DMS53 treated with DMSO at 0.1 percent for 48 hours (cell line): Measurements from ENCODE around the gene RNPC3.
A peak's percentile ranks its signal among the peaks of the same experiment; 100 is the strongest.

Experiments
- DNase-seq: peaks from one replicate; lab custom pipeline; 2025; ENCODE audit not compliant: unreplicated experiment; lab: John Stamatoyannopoulos, UW

Gene RNPC3, protein sequence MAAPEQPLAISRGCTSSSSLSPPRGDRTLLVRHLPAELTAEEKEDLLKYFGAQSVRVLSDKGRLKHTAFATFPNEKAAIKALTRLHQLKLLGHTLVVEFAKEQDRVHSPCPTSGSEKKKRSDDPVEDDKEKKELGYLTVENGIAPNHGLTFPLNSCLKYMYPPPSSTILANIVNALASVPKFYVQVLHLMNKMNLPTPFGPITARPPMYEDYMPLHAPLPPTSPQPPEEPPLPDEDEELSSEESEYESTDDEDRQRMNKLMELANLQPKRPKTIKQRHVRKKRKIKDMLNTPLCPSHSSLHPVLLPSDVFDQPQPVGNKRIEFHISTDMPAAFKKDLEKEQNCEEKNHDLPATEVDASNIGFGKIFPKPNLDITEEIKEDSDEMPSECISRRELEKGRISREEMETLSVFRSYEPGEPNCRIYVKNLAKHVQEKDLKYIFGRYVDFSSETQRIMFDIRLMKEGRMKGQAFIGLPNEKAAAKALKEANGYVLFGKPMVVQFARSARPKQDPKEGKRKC

DNA sequence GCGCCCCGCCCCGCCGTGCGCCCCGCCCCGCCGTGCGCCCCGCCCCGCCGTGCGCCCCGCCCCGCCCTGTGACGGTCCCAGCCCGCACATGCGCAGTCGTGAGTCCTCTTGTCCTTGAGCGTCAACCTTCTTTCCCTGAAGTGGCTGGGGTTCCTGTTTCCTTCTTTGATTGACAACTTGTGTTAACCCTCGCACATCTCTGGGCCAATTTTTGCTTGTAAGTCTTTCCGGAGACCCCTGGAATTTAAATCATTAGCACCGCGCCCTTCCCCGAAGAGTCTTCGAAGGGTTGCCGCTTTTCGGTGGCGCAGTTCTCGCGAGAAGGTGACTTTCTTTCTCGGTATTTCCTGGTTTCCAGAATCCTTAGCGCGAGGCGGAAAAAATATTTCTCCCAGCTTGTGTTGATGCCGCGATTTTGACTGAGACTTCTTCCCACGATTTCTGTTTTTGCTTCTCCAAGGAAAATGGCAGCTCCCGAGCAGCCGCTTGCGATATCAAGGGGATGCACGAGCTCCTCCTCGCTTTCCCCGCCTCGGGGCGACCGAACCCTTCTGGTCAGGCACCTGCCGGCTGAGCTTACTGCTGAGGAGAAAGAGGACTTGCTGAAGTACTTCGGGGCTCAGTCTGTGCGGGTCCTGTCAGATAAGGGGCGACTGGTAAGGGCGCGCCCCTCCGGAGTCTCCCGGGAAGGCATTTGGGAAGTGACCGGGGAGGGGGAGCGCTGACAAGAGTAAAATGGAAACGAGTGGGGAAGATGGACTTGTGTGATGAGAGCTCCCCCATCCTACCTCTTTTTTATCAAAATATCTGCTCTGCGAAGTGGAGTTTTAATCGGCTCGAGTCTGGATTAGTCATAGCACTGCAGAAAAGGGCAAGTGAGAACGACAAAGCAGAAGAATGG lies at the start of gene RNPC3:
TSS of gene RNPC3 (plus strand) at position 93 of the 901 bp plus-strand sequence. CDS start at position 465, 372 bp downstream.
- DNase-seq = peak; percentile 98

DNA sequence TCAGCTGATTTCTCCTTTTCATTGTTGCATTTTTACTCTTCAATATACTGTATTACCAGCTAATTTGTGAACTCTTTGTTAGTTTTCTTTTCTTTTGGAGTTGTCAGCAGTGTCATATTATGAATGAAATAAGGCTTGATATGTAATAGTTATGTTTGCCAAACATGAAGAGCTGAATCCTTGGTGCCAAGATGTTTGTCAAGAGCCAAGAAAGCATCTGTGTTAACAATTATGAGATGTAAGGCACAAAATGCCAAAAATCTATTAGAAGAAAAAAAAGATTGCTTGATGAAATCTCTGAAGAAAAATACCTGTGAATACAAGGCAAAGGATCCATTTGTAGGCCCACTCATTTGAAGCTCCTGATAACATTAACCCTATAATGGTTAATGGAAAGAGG lies 48.4 kb upstream of the RNPC3 start:
- DNase-seq = no peak

DNA sequence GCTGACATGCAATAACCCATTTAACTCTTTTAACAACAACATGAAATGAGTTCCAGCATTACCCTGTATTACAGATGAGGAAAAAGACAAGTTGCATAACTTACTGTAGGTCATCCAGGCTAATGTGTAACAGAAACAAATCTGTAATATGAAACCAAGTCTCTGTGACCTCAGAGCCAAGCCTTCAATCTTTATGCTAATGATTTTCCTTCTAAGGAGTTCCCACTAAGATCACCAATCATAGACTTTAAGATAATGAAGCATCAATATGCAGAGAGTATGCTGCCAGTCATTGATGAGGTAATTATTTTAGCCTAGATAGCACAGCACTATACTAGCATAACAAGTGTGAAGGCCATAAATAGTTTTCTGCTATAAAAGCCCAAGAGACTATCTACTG lies 35.6 kb upstream of the RNPC3 start:
- peak; percentile 41 for DNase-seq

DNA sequence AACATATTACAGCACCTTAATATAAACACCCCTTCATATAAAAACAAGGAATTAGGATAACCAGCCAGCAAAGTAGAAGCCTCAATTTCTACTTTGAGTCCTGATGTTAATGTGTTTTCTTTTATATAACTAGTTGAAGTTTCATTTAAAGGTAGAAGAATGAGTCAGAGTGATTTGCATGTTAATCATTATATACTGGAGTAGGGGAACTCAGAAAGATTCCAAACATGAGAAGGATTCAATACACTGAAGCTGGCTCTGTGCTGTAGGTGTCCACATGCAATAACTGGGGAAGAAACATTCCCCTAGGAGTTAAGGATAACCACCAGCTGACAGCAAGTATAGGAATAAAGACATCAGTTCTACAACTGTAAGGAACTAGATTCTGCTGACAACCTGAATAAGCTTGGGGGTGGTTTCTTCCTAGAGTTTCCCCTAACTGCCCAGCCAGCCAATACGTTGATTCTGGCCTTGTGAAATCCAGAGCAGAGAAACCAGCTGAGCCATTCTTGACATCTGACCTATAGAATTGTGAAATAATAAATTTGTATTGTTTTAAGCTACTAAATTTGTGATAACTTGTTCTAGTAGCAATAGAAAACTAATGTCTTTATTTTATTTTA lies 33.4 kb upstream of the RNPC3 start:
- no peak for DNase-seq

DNA sequence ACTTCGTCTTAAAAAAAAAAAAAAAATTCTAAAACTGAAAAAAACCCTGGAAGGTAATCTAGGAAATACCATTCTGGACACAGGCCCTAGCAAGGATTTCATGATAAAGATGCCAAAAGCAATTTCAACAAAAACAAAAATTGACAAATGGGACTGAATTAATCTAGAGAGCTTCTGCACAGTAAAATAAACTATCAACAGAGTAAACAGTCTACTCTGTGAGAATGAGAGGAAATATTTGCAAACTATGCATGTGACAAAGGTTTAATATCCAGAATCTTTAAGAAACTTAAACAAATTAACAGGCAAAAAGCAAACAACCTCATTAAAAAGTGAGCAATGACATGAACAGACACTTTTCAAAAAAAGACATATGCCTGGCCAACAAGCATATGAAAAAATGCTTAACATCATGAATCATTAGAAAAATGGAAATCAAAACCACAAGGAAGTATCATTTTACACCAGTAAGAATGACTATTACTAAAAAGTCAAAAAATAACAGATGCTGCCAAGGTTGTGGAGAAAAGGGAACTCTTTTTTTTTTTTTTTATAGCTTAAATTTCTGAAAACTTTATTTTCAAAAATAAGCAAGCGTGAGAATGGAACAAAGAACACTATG lies 29.4 kb upstream of the RNPC3 start:
- no peak for DNase-seq

DNA sequence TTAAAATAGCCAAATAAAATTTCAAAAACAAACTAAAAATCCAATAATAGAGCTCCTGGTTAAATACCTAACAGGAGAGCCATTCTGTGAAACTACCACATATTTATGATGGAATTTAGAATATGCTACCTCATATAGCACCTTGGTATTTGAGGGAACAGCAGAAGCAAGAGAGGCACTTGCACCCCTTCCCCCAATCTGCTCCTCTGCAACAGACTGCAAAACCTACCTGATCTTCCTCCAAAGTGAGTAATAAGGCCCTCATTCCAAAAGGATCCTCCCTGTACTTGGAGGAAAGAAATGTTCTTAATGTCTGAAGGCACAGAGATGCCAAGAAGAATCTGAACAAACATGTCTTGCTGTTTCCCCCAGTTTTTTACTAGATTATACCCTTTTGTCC lies 28.1 kb upstream of the RNPC3 start:
- DNase-seq = no peak

DNA sequence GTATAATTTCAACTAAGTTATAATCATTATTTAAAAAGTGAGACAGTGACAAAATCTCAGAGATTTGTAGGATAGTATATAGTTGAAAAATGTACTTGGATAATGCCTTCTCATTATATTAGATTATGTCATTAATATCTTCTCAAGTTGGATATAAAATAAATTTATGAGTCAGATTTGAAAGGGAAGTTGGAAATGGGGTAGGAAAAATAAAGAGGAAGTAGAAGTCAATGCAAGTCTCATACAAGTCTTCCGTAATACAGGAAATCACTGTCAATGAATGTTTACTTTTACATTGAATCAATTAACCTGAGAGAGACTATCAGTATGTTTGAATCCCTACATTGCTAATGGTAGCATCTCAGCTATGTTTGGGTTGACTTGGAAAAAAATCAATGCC lies 16.2 kb upstream of the RNPC3 start:
- DNase-seq = no peak

DNA sequence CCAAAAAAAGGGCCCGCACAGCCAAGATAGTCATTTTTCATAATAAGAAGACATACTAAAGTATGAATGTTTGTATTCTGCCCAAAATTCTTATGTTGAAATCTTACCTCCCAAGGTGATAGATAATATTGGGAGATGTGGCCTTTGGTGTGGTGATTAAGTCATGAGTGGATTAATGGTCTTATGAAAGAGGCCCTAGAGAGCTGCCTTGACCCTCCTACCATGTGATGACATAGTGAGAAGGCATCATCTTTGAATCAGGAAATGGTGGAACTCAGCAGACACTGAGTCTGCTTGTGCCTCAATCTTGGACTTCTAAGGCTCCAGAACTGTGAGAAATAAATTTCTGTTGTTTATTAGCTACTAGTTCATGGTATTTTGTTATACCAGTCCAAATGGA lies 11.8 kb upstream of the RNPC3 start:
- DNase-seq = no peak

DNA sequence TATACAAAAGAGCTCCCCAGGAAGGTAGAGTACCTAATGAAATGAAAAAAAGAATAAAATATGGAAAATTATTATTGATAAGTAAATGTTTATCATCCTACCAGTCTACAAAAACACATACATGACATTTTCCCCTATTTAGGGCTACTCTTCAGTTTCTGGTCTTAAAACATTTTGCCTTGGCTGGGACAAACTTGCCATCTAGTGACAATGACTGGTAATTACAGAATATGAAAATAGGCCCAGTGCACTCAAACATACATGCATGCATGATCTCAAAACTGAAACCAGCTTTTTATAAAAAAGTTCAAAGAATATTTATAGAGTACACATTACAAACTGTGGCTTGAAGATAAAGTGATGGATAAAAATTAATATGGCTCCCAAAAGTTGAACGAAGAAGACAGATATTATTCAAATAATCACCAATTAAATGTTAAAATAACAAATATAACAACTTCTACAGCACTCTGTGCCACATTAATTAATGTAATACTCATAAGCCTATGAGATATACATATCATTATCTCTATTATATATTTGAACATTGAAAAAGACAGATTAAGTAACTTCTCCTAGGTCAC lies 10.5 kb upstream of the RNPC3 start:
- DNase-seq = peak; percentile 78

DNA sequence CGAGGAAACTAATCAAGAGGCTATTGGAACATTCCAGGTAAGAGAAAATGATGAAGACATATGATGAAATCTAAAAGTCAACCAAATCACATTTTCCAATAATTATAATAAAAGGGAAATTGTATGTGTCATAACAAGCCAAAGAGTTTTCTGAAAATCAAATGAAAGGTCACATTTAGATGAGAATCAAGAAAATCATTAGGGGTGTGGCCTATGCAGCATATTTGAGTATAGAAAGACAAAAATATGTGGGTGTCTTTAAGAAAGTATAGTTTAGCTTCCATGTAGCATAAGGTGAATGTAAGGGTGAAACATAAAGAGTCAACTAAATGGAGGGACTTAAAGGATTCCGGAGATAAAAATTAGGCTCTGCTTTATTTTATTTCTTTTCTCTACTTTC lies 9.2 kb upstream of the RNPC3 start:
- DNase-seq = no peak

DNA sequence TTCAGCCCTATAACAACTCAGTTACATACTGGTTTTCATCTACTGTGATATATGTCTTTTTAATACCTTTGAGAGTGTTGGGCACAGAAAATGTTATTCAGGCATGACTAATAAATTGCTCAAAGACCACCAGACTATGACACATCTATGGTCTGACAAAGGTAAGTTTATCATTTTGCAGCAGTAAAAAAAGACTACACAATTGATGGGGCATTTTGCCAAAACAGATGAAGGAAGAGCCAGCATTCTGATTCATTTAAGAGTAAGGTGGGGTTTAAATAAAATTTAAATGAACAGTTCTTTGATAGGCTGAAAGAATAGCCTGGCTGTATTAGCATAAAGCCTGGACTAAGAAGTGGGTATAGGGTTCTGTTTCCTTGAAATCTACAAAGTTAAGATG lies 8.8 kb upstream of the RNPC3 start:
- no peak for DNase-seq

DNA sequence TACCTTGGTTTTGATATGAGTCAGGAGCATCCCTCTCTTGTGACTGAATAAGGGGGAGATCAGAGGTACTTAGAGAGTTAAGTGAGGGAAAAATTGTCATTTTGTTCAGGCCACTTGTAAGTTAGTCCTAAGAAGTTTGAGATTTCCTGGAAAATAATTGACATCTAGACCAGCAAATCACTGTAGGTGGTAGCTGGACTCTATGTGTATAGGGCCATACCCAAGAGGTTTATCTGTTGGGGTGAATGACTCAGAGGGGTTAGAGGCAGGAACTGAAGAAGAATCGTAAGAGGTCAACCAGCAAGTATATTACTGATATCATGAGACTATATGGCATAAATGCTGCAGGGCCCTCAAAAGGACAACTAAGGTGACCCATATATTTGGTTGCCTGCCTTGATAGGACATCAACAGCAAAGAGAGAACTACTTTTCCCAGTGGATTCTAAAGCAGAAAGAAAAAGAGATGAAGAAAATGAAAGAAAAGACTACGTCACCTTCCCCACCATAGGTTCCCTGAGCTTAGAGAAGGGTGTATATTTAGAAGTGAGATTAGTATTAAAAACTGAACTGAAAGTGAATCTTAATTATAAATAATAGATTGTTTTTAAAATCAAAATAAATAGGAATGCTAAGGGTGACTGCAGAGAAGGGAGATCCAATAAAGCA lies 8.0 kb upstream of the RNPC3 start:
- DNase-seq = no peak

DNA sequence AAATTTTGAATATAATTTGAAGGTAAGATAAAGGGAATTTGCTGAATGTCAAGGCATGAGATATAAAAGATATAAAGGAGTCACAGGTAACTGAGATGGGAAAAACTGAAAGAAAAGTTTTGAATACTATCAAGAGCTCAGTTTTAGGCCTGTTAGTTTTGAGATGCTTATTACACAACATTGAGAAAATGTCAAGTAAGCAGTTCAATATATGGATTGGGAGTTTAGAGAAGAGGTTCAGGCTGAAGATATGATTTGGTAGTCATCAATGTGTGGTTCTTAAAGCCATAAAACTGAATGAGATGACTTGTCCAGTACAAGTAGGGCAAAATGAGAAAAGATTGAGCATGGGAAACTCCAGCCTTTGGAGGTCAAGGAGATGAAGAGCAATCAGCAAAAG lies 4.7 kb upstream of the RNPC3 start:
- no peak for DNase-seq

DNA sequence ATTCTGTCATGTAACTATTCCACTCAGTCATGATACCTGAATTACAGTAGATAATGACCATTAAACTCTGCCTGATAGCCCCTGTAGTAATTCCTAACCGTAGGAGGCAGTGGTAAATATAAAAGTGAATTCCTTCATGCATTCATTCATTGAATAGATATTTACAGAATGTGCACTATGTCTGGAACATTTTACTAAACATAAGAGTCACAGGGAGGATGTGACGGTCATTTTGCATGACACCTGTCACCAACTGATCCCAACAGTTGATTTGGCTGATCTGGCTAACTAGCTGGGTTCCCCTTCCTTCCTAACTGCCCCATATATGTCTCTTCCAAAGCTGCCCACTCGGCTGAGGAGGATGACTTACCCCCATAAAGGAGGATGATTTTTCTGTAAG lies 2.2 kb upstream of the RNPC3 start:
- no peak for DNase-seq

DNA sequence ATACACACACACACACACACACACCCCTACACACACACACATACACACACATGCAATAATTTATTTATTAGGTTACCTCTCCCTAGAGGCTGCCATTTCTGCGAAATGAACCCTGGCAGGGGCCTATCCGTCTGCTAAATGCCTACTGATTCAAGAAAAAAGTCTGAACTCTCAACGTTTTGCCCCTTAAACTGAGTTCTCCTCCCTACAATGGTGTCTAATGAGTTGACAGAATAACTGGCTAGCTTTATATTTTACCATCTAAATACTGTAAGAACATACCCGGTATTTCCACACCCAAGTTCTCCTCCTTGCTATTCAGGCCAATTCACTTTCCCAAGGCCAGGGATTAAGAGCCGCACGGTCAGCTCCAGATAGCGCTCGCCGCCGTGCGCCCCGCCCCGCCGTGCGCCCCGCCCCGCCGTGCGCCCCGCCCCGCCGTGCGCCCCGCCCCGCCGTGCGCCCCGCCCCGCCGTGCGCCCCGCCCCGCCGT lies 339 bp upstream of the RNPC3 start:
- DNase-seq = peak; percentile 75

DNA sequence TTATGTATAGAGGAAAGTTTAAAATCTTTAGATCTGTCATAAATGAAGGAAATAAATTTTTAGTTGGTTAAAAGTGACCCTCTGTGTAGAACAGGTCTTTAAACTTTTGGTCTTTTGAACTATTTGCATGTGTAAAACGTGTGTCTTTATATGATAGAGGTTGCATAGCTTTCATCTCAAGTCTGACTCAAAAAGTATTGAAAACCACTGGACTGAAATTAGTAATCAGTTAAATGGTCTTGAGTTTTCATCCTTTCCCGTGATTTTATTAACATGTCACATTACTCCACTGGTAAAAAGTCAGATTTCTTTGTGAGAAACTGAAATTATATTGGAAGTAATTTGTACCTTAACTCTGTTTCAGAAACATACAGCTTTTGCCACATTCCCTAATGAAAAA lies 1.8 kb downstream of the RNPC3 start:
- DNase-seq = no peak

DNA sequence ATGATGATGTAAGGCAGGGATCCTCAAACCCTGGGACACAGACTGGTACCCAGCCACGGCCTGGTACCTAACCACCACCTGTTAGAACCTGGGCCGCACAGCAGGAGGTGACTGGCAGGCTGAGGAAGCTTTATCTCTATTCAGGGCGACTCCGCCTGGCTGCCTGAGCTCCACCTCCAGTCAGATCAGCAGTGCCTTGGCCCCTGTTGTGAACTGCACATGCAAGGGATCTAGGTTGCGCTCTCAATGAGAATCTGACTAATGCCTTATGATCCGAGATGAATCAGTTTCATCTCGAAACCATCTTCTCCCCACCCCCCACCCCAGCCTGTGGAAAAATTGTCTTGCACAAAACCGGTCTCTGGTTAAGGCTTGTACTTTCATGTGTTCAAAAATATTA lies 4.2 kb downstream of the RNPC3 start:
- DNase-seq = no peak

DNA sequence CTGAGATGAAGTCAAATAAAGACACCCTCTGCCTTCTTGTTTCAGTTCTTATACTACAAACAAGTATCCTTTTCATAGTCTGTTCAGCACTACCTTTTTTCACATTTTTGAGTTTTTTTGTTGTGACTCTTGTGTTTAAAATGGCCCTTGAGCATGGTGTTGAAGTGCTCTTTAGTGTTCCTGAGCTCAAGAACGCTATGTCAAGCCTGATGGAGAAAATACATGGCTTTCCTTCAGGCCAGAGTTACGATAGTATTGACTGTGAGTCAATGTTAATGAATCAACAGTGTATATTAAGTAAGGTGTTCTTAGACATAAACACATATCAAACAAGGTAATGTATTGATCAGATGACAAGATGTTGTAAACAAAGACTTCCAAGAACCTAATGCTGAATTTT lies 12.7 kb downstream of the RNPC3 start:
- DNase-seq = no peak

DNA sequence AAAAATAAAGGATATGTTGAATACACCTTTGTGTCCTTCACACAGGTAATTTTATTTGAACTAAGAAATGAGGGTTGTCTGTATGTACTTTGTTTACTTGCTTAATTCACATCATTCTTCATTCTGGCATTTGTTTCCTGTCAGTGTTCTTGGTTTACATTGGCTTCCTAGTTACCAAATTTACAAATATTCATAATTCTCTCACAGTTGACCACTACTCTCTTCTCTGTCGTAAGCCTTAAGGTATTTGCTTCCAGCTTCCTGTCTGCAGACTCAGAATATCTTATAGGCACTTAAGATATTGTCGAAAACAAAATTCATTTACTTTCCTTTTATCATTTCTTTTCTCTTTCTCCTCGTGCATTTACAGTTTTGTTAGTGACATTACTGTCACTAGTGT lies 15.9 kb downstream of the RNPC3 start:
- DNase-seq = no peak

DNA sequence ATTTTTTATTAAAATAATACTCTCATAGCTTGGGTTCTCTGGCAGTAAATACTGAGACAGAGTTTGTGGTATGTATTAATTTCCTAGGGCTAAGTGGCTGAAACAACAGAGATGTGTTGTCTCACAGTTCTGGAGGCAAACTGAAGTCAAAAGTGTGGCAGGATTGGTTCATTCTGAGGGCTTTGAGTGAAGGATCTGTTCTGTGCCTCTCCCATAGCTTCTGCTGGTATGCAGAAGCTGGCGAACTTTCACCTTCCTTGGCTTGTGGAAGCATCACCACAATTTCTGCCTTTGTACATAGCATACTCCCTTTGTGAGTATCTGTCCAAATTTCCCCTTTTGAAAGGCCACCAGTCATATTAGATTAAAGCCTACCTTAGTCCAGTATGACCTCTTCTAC lies 21.0 kb downstream of the RNPC3 start:
- no peak for DNase-seq
